ENCODE measurements around the gene LASP1. TPM values are rescaled to one million over a fixed set of nuclear protein-coding genes. Genes with fewer than 3 reads are reported as not detected.
A peak's percentile ranks its signal among the peaks of the same experiment; 100 is the strongest.

The LASP1 gene
- total RNA-seq, 1 donor from 2014 or later: 146 TPM

GRCh38 chr17:38885728-38886642 lies 16.1 kb downstream of the LASP1 start:
- H3K4me3 Mint-ChIP-seq (ENCODE audit: unreplicated experiment): peak overlapping the region; percentile 21
- no peak for TF ChIP-seq CTCF (IDR thresholded peaks at IDR 0.05; ENCODE audit: unreplicated experiment)
- H3K27me3 Mint-ChIP-seq (ENCODE audit: unreplicated experiment): no peaks in the 10 kb centered on the region
- H3K36me3 Mint-ChIP-seq (ENCODE audit: low read depth, unreplicated experiment): peaks cover 22% of the 10 kb centered on the region
- no peaks in the 10 kb centered on the region for H3K9me3 Mint-ChIP-seq (ENCODE audit: unreplicated experiment)
- H3K4me1 Mint-ChIP-seq (ENCODE audit: unreplicated experiment): peaks cover 53% of the 10 kb centered on the region
- peak overlapping the region; percentile 61 for H3K27ac Mint-ChIP-seq (ENCODE audit: unreplicated experiment)
- DNase-seq (ENCODE audit: low spot score): no peak

DNA sequence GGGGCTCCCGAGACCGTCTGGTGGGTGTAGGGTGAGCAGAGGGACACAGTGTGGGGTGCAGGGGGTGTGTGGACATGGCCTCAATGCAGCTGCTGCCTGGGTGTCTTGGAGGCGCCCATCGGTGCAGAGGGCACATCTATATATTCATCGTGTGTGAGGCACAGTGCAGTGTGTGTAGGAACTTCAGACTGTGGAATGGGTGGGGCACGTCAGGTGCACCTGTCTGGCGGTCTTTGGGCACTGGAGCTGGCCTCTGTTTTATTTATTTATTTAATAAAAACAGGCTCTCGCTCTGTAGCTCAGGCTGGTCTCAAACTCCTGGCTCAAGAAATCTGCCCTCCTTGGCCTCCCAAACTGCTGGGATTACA lies 16.8 kb downstream of the LASP1 start:
- Mint-ChIP-seq H3K4me3 (ENCODE audit: unreplicated experiment) (peak overlapping the region; percentile 21), H3K9me3 (ENCODE audit: unreplicated experiment) (no peaks in the 10 kb centered on the region), H3K27me3 (ENCODE audit: unreplicated experiment) (peaks cover 2% of the 10 kb centered on the region), H3K4me1 (ENCODE audit: unreplicated experiment) (peaks cover 47% of the 10 kb centered on the region), H3K27ac (ENCODE audit: unreplicated experiment) (no peak overlapping the region), H3K36me3 (ENCODE audit: low read depth, unreplicated experiment) (peaks cover 23% of the 10 kb centered on the region)
- no peak for DNase-seq (ENCODE audit: low spot score)
- TF ChIP-seq CTCF (IDR thresholded peaks at IDR 0.05; ENCODE audit: unreplicated experiment): no peak

DNA sequence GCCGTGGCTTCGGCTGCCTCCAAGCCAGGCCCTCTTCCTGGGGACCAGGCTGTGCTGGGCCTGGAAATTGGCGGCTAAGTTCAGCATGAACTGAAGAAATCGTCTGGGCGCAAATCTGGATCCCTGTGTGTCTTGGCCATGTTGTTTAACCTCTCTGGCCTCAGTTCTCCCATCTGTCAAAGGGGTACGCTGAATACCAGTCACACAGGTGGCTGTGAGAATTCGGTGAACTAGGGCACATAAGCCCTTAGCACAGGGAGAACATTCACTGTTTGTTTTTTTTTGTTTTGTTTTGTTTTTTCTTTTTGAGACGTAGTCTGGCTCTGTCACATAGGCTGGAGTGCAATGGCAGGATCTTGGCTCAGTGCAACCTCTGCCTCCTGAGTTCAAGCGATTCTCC lies 19.0 kb downstream of the LASP1 start:
- Mint-ChIP-seq H3K9me3 (ENCODE audit: unreplicated experiment) (no peaks in the 10 kb centered on the region), H3K36me3 (ENCODE audit: low read depth, unreplicated experiment) (peaks cover 21% of the 10 kb centered on the region), H3K4me3 (ENCODE audit: unreplicated experiment) (peak overlapping the region; percentile 18), H3K27ac (ENCODE audit: unreplicated experiment) (peak overlapping the region; percentile 10), H3K4me1 (ENCODE audit: unreplicated experiment) (peaks cover 27% of the 10 kb centered on the region), H3K27me3 (ENCODE audit: unreplicated experiment) (peaks cover 4% of the 10 kb centered on the region)
- no peak for TF ChIP-seq CTCF (IDR thresholded peaks at IDR 0.05; ENCODE audit: unreplicated experiment)
- DNase-seq (ENCODE audit: low spot score): no peak

- TF ChIP-seq CTCF (IDR thresholded peaks at IDR 0.05; ENCODE audit: unreplicated experiment): no peak
- Mint-ChIP-seq H3K27ac (ENCODE audit: unreplicated experiment) (no peak overlapping the region), H3K9me3 (ENCODE audit: unreplicated experiment) (no peaks in the 10 kb centered on the region), H3K4me3 (ENCODE audit: unreplicated experiment) (no peak overlapping the region), H3K4me1 (ENCODE audit: unreplicated experiment) (peaks cover 25% of the 10 kb centered on the region), H3K27me3 (ENCODE audit: unreplicated experiment) (peaks cover 6% of the 10 kb centered on the region), H3K36me3 (ENCODE audit: low read depth, unreplicated experiment) (peaks cover 24% of the 10 kb centered on the region)
- no peak for DNase-seq (ENCODE audit: low spot score)
Observed at GRCh38 chr17:38889745-38890409, 20.0 kb downstream of the LASP1 start.

DNA sequence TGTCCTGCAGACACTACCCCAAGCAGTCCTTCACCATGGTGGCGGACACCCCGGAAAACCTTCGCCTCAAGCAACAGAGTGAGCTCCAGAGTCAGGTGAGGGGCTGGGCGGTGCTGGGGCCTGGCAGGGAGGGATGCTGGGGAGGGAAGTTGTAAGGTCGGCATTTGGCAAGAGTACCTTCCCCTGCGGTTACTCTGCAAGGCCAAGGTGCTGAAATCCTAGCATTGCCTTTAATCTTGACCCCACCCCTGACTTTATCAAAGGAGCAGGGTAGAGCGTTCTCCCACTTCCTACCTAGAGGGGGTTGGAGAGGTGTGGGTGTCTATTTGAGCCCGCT lies 20.5 kb downstream of the LASP1 start:
- Mint-ChIP-seq H3K27me3 (ENCODE audit: unreplicated experiment) (peaks cover 6% of the 10 kb centered on the region), H3K27ac (ENCODE audit: unreplicated experiment) (no peak overlapping the region), H3K4me1 (ENCODE audit: unreplicated experiment) (peaks cover 20% of the 10 kb centered on the region), H3K9me3 (ENCODE audit: unreplicated experiment) (no peaks in the 10 kb centered on the region), H3K4me3 (ENCODE audit: unreplicated experiment) (no peak overlapping the region), H3K36me3 (ENCODE audit: low read depth, unreplicated experiment) (peaks cover 24% of the 10 kb centered on the region)
- no peak for TF ChIP-seq CTCF (IDR thresholded peaks at IDR 0.05; ENCODE audit: unreplicated experiment)
- no peak for DNase-seq (ENCODE audit: low spot score)

Measured in endothelial cell (in vitro differentiated cells).